K562 (cell line): ENCODE data around the gene DHRS13. TPM values are rescaled to one million over a fixed set of nuclear protein-coding genes. Genes with fewer than 3 reads are reported as not detected.

Experiments used
- ATAC-seq: fragments of 200-7000 bp; cut with Tn5 transposase; 3 replicates; pipeline ENCODE4 v1.9.1; 2020; ENCODE audit warnings: moderate library complexity
- BruUV-seq: library from RNA; stranded (reverse); fragments of 400-500 nt; replicated peaks from 2 replicates; lab custom pipeline; 2021; lab: Mats Ljungman, UMichigan
- CTCF ChIA-PET: fragments of 300-600 bp; formaldehyde crosslinking; extraction: SDS; loops from one replicate; lab custom pipeline; 2021; ENCODE audit warnings: low intra/inter-chr PET ratio; lab: Yijun Ruan, JAX
- POLR2A ChIA-PET: fragments of 300-600, 350-650 bp; sonication (Branson Sonifier 250); formaldehyde crosslinking; extraction: SDS; loops from one replicate; lab custom pipeline; 2021; ENCODE audit warnings: antibody characterized with exemption, inconsistent platforms; lab: Yijun Ruan, JAX
- DNase-seq, 4 experiments: peaks; one replicate each; pipeline versions ENCODE4 v3.0.0 to v3.0.0-alpha.2; 2011 to 2018; ENCODE audit warnings: low spot score in 3 of 4, mixed read lengths in 3 of 4; ENCODE audit errors: extremely low read depth in 1 of 4
- FAIRE-seq: peaks from 2 replicates; lab custom pipeline; 2011; peaks lifted over from hg19 to GRCh38; lab: Jason Lieb, UNC
- H2AFZ ChIP-seq: 2 replicates; pipeline ENCODE4 v1.6.0; 2011; ENCODE audit warnings: low read depth, low read length, control low read depth, inconsistent platforms
- H3K27ac ChIP-seq: fragments of 200-600 bp; 3 replicates; pipeline ENCODE4 v1.8.0; 2011; ENCODE audit warnings: low read depth, mild to moderate bottlenecking, control low read depth, inconsistent platforms, low read length, moderate library complexity, mixed read lengths; ENCODE audit errors: extremely low read depth
- H3K27me3 ChIP-seq, 2 experiments: fragments of 300-600 bp in 1 of 2; 2 replicates in 1 of 2; 3 replicates in 1 of 2; pipeline versions ENCODE4 v1.6.0 to v1.8.0; 2011; ENCODE audit warnings: inconsistent platforms in 2 of 2, low read length in 2 of 2, mild to moderate bottlenecking in 1 of 2, mixed read lengths in 1 of 2, moderate library complexity in 1 of 2; ENCODE audit not compliant: control insufficient read depth in 2 of 2, insufficient read depth in 2 of 2
- H3K36me3 ChIP-seq: fragments of 300-600 bp; 3 replicates; pipeline ENCODE4 v1.8.0; 2011; ENCODE audit warnings: mild to moderate bottlenecking, low read length, inconsistent platforms; ENCODE audit not compliant: control insufficient read depth, insufficient read depth
- H3K4me1 ChIP-seq, 2 experiments: fragments of 200-600 bp in 1 of 2; replicated peaks in 1 of 2; 2 replicates in 1 of 2; 3 replicates in 1 of 2; pipeline versions ENCODE4 v1.5.1 to v1.8.0; 2011; ENCODE audit warnings: inconsistent platforms in 2 of 2, low read length in 2 of 2, mild to moderate bottlenecking in 1 of 2, mixed read lengths in 1 of 2, moderate library complexity in 1 of 2; ENCODE audit not compliant: control insufficient read depth in 2 of 2, insufficient read depth in 2 of 2
- H3K4me2 ChIP-seq: 2 replicates; pipeline ENCODE4 v1.6.1; 2011; ENCODE audit warnings: low read length, control low read depth, inconsistent platforms, mixed read lengths; ENCODE audit not compliant: insufficient read depth
- H3K4me3 ChIP-seq: fragments of 200-600 bp; sonication (generic), shearing (Covaris generic); 2 replicates; pipeline ENCODE4 v1.5.1; 2016; ENCODE audit warnings: control low read depth, inconsistent platforms
- H3K79me2 ChIP-seq: fragments of 200-600 bp; 3 replicates; pipeline ENCODE4 v1.8.0; 2011; ENCODE audit warnings: low read length, inconsistent platforms; ENCODE audit not compliant: control insufficient read depth, insufficient read depth
- H3K9ac ChIP-seq, 2 experiments: 2 replicates each; pipeline versions ENCODE4 v1.6.0 to v1.6.1; 2011; ENCODE audit warnings: low read depth in 2 of 2, low read length in 2 of 2, control low read depth in 1 of 2, inconsistent platforms in 1 of 2, mild to moderate bottlenecking in 1 of 2, mixed read lengths in 1 of 2; ENCODE audit not compliant: insufficient read depth in 1 of 2
- H3K9me1 ChIP-seq: one replicate; pipeline ENCODE4 v1.6.0; 2011; ENCODE audit warnings: inconsistent platforms, mild to moderate bottlenecking, low read length, moderate library complexity; ENCODE audit not compliant: control insufficient read depth, insufficient read depth
- H3K9me3 ChIP-seq: replicated peaks from 2 replicates; pipeline ENCODE4 v1.5.1; 2011; ENCODE audit warnings: low read depth, low read length, inconsistent platforms; ENCODE audit not compliant: control insufficient read depth, insufficient read depth
- H4K20me1 ChIP-seq: replicated peaks from 2 replicates; pipeline ENCODE4 v1.6.1; 2011; ENCODE audit warnings: low read length, inconsistent platforms, mixed read lengths; ENCODE audit not compliant: control insufficient read depth, insufficient read depth
- BCLAF1 ChIP-seq, 2 experiments: fragments of 450-650 bp in 1 of 2; IDR thresholded peaks; 2 replicates each; pipeline ENCODE4 v1.6.1; 2011 to 2017; ENCODE audit warnings: low read depth in 2 of 2, antibody characterized with exemption in 1 of 2, borderline replicate concordance in 1 of 2, low read length in 1 of 2, mild to moderate bottlenecking in 1 of 2, mixed read lengths in 1 of 2; ENCODE audit not compliant: control insufficient read depth in 1 of 2
- BRD4 ChIP-seq: fragments of 200-600 bp; sonication (generic); IDR thresholded peaks from 2 replicates; pipeline ENCODE4 v1.6.1; 2017; ENCODE audit warnings: inconsistent platforms
- ETV6 ChIP-seq, 3 experiments: fragments of 150-350 bp in 1 of 3; sonication (generic) in 1 of 3; formaldehyde crosslinking in 1 of 3; IDR thresholded peaks; 2 replicates each; pipeline versions ENCODE4 v1.6.1 to v1.8.0; 2014 to 2022; ENCODE audit warnings: borderline replicate concordance in 2 of 3, low read depth in 2 of 3, antibody characterized with exemption in 1 of 3, low read length in 1 of 3, mild to moderate bottlenecking in 1 of 3, missing genetic modification reagents in 1 of 3
- HIVEP1 ChIP-seq: fragments of 250-450 bp; sonication (Bioruptor Pico); IDR thresholded peaks from 2 replicates; pipeline ENCODE4 v1.4.0; 2020; ENCODE audit warnings: mild to moderate bottlenecking
- RBM22 ChIP-seq: fragments of 200-400 bp; formaldehyde crosslinking; IDR thresholded peaks from 2 replicates; pipeline ENCODE4 v1.6.1; 2018; ENCODE audit warnings: low read length, low read depth; ENCODE audit not compliant: poor library complexity, severe bottlenecking
- TFAP4 ChIP-seq: sonication (generic); formaldehyde crosslinking; IDR thresholded peaks from 2 replicates; pipeline ENCODE4 v1.8.0; 2022; ENCODE audit warnings: missing genetic modification reagents, mild to moderate bottlenecking, moderate library complexity, borderline replicate concordance
- THRB ChIP-seq: fragments of 450-650 bp; formaldehyde crosslinking; conservative IDR thresholded peaks from 2 replicates; pipeline ENCODE4 v1.4.0; 2022; ENCODE audit warnings: mild to moderate bottlenecking, missing genetic modification characterization
- ZNF324 ChIP-seq: fragments of 250-450 bp; sonication (Bioruptor Pico); IDR thresholded peaks from 2 replicates; pipeline ENCODE4 v1.4.0; 2020; ENCODE audit warnings: mild to moderate bottlenecking
- ZNF354B ChIP-seq: fragments of 250-450 bp; sonication (Bioruptor Pico); IDR thresholded peaks from 2 replicates; pipeline ENCODE4 v1.4.0; 2020
- WGBS: fragments of 100-300 bp; shearing (Covaris generic); methylation state at CpG from one replicate; pipeline ENCODE4 v1.1.6; 2016; ENCODE audit warnings: low coverage, mixed read lengths; ENCODE audit not compliant: insufficient coverage; ENCODE audit errors: missing lambda C conversion rate; 5-methylcytosine and 5-hydroxymethylcytosine counted together
- in situ Hi-C: fragments of 300-500 bp; cut with MboI; formaldehyde crosslinking; loops from 4 replicates; pipeline ENCODE4 v1.15.0; 2018; ENCODE audit warnings: inconsistent platforms, mixed read lengths
- intact Hi-C: fragments of 100-400 bp; cut with micrococcal nuclease; formaldehyde crosslinking; loops from 2 replicates; pipeline ENCODE4 v1.14.2; 2022
- polyA plus RNA-seq, 8 experiments: library from polyadenylated mRNA; depleted of rRNA in 4 of 8; stranded (reverse) in 5 of 8; unstranded in 3 of 8; fragments of >200 nt; fragmentation: Nextera tagmentation in 2 of 8; fragmentation: Illumina TruSeq in 1 of 8; extraction: Ambion mirVana in 2 of 8; extraction: Trizol in 1 of 8; gene quantifications; 2 replicates each; pipeline versions ENCODE4 v1.2.1 to v1.2.3, GENCODE V29; 2011 to 2014; ENCODE audit warnings: inconsistent platforms in 1 of 8, missing spikeins in 1 of 8
- total RNA-seq, 7 experiments: library from RNA; depleted of rRNA in 6 of 7; stranded (reverse); fragments of >200 nt in 6 of 7; fragmentation: Illumina TruSeq in 2 of 7; extraction: Trizol in 2 of 7; gene quantifications; 2 replicates each; pipeline versions ENCODE4 v1.2.1 to v1.2.3, GENCODE V29; 2011 to 2021; ENCODE audit warnings: low replicate concordance in 1 of 7

DHRS13 gene
- total and polyA plus RNA-seq, 9 of the 15 experiments (the other 6 are each of a cell fraction or from before 2014, with no cell fraction given), result 0.32 to 52.3 (median 34.3) TPM; not detected in 1

GRCh38 chr17:28941251-28941650, 38.4 kb upstream of the DHRS13 start:
- 100% methylated on average over 1 of the region's 1 CpG for WGBS

More at GRCh38 chr17:28941251-28941650, 38.4 kb upstream of the DHRS13 start:
- in situ Hi-C loops, result no loop called here
- H3K9ac ChIP-seq, result no peak overlapping the region
- no peak overlapping the region for H3K4me2 ChIP-seq
- BruUV-seq, result no TSS peak
- no peak overlapping the region for H3K4me3 ChIP-seq
- no peak overlapping the region for H3K27ac ChIP-seq
- ATAC-seq, result no peak
- H4K20me1 ChIP-seq, result peaks cover 6% of the 10 kb centered on the region; the same call in 1 of the 2 replicates
- H3K9me1 ChIP-seq, result no peaks in the 10 kb centered on the region
- no peak for FAIRE-seq
- no peak for DNase-seq
- POLR2A ChIA-PET, result interaction anchor here (0.7 to 2.7 kb wide), 3 partner anchors 11 to 364 kb away, joined by 3 to 13 read pairs (median 4); partner anchors contain the start of gene ALDOC
- TF ChIP-seq THRB (no peak), ZNF354B (CRISPR knock-in tag) (no peak), ETV6 (IDR thresholded peaks at IDR 0.05; ENCODE audit: borderline replicate concordance in 1 of 2, low read depth in 2 of 2, low read length in 1 of 2) (no peak), ETV6 (CRISPR knock-in tag; IDR thresholded peaks at IDR 0.05; ENCODE audit: borderline replicate concordance) (no peak), TFAP4 (CRISPR knock-in tag) (no peak), HIVEP1 (CRISPR knock-in tag) (no peak), BCLAF1 (IDR thresholded peaks at IDR 0.05; ENCODE audit: borderline replicate concordance in 1 of 2, control insufficient read depth in 1 of 2, low read depth in 2 of 2, low read length in 1 of 2) (no peak), BRD4 (no peak), RBM22 (no peak), ZNF324 (no peak)
- peaks cover 73% of the 10 kb centered on the region for H3K36me3 ChIP-seq
- intact Hi-C loops, result no loop called here
- H3K9me3 ChIP-seq, result no peaks in the 10 kb centered on the region
- no peak overlapping the region for H2AFZ ChIP-seq
- CTCF ChIA-PET, result no interaction called here
- H3K79me2 ChIP-seq, result peaks cover 92% of the 10 kb centered on the region
- H3K4me1 ChIP-seq, result peaks cover 0 to 9% of the 10 kb centered on the region in 2 experiments; a peak in 3 of 5 replicates
- no peaks in the 10 kb centered on the region for H3K27me3 ChIP-seq
